Astrocyte (in vitro differentiated cells and primary cell): ENCODE data around the gene IKZF5. TPM values are rescaled to one million over a fixed set of nuclear protein-coding genes. Genes with fewer than 3 reads are reported as not detected.

Source experiments
- DNase-seq: peaks from one replicate; pipeline ENCODE4 v3.0.0-alpha.2; 2010; ENCODE audit warnings: low read depth
- FAIRE-seq: peaks from 2 replicates; lab custom pipeline; 2011; peaks lifted over from hg19 to GRCh38; lab: Jason Lieb, UNC
- H2AFZ ChIP-seq: 2 replicates; pipeline ENCODE4 v1.6.0; 2012; ENCODE audit warnings: low read depth, low read length, inconsistent platforms
- H3K27ac ChIP-seq: 2 replicates; pipeline ENCODE4 v1.5.1; 2011; ENCODE audit warnings: low read depth, low read length, inconsistent platforms
- H3K27me3 ChIP-seq: 2 replicates; pipeline ENCODE4 v1.6.0; 2011; ENCODE audit warnings: low read length, inconsistent platforms; ENCODE audit not compliant: insufficient read depth
- H3K36me3 ChIP-seq: 2 replicates; pipeline ENCODE4 v1.5.1; 2011; ENCODE audit warnings: low read length, inconsistent platforms; ENCODE audit not compliant: insufficient read depth
- H3K4me1 ChIP-seq: 2 replicates; pipeline ENCODE4 v1.5.1; 2011; ENCODE audit warnings: low read length, inconsistent platforms; ENCODE audit not compliant: insufficient read depth
- H3K4me2 ChIP-seq: 2 replicates; pipeline ENCODE4 v1.6.0; 2012; ENCODE audit warnings: low read length, inconsistent platforms
- H3K4me3 ChIP-seq: 2 replicates; pipeline ENCODE4 v1.5.1; 2011; ENCODE audit warnings: low read depth, mild to moderate bottlenecking, low read length, inconsistent platforms; ENCODE audit not compliant: insufficient read depth
- H3K79me2 ChIP-seq: 2 replicates; pipeline ENCODE4 v1.6.0; 2012; ENCODE audit warnings: mild to moderate bottlenecking, low read length, inconsistent platforms; ENCODE audit not compliant: insufficient read depth
- H3K9ac ChIP-seq: 2 replicates; pipeline ENCODE4 v1.6.0; 2012; ENCODE audit warnings: mild to moderate bottlenecking, low read length, inconsistent platforms
- H3K9me3 ChIP-seq: 2 replicates; pipeline ENCODE4 v1.5.1; 2012; ENCODE audit warnings: low read depth, mild to moderate bottlenecking, low read length, inconsistent platforms; ENCODE audit not compliant: insufficient read depth
- H4K20me1 ChIP-seq: 2 replicates; pipeline ENCODE4 v1.6.0; 2012; ENCODE audit warnings: low read length, inconsistent platforms; ENCODE audit not compliant: insufficient read depth
- H3K27ac Mint-ChIP-seq: one replicate; pipeline ENCODE4 v1.8.0; 2021; ENCODE audit warnings: mild to moderate bottlenecking, mixed read lengths; ENCODE audit not compliant: unreplicated experiment
- H3K27me3 Mint-ChIP-seq: one replicate; pipeline ENCODE4 v1.8.0; 2021; ENCODE audit warnings: low read depth, mixed read lengths; ENCODE audit not compliant: unreplicated experiment
- H3K36me3 Mint-ChIP-seq: one replicate; pipeline ENCODE4 v1.8.0; 2021; ENCODE audit warnings: low read depth, mixed read lengths; ENCODE audit not compliant: unreplicated experiment
- H3K4me1 Mint-ChIP-seq: one replicate; pipeline ENCODE4 v1.8.0; 2021; ENCODE audit warnings: low read depth, mixed read lengths; ENCODE audit not compliant: unreplicated experiment
- H3K4me3 Mint-ChIP-seq: one replicate; pipeline ENCODE4 v1.8.0; 2021; ENCODE audit warnings: mild to moderate bottlenecking, moderate library complexity, mixed read lengths; ENCODE audit not compliant: unreplicated experiment
- H3K9me3 Mint-ChIP-seq: one replicate; pipeline ENCODE4 v1.8.0; 2021; ENCODE audit warnings: mild to moderate bottlenecking, mixed read lengths; ENCODE audit not compliant: unreplicated experiment
- CTCF ChIP-seq: IDR thresholded peaks from 2 replicates; pipeline ENCODE4 v1.5.1; 2011; ENCODE audit warnings: low read depth, mild to moderate bottlenecking, inconsistent platforms, low read length, moderate library complexity; ENCODE audit not compliant: insufficient read depth
- EZH2 ChIP-seq: IDR thresholded peaks from 2 replicates; pipeline ENCODE4 v1.6.1; 2012; ENCODE audit warnings: mild to moderate bottlenecking, low read length, inconsistent platforms; ENCODE audit not compliant: insufficient read depth
- total RNA-seq: library from RNA; stranded (reverse); gene quantifications from 2 replicates; pipeline ENCODE4 v1.2.1, GENCODE V29; 2021

Gene IKZF5
- total RNA-seq, 1 donor from 2014 or later: 10.8 TPM

- Histone ChIP-seq H3K4me1 (no peaks in the 10 kb centered on the region), H3K79me2 (peaks cover 10% of the 10 kb centered on the region), H3K4me3 (no peak overlapping the region), H2AFZ (no peak overlapping the region), H3K9ac (no peak overlapping the region), H3K4me2 (no peak overlapping the region), H3K36me3 (peaks cover 6% of the 10 kb centered on the region), H3K27ac (no peak overlapping the region), H3K9me3 (no peaks in the 10 kb centered on the region), H4K20me1 (peaks cover 19% of the 10 kb centered on the region), H3K27me3 (no peaks in the 10 kb centered on the region)
- FAIRE-seq (no peak), DNase-seq (no peak)
- Mint-ChIP-seq H3K4me1 (peaks cover 5% of the 10 kb centered on the region), H3K36me3 (peaks cover 8% of the 10 kb centered on the region), H3K4me3 (no peak overlapping the region), H3K9me3 (no peaks in the 10 kb centered on the region), H3K27me3 (no peaks in the 10 kb centered on the region), H3K27ac (no peak overlapping the region)
- TF ChIP-seq EZH2 (no peak), CTCF (no peak)
These were observed 14.7 kb downstream of the IKZF5 start for GRCh38 chr10:122993797-122994336.

- Histone ChIP-seq H3K27ac (no peak overlapping the region), H2AFZ (no peak overlapping the region), H3K4me1 (no peaks in the 10 kb centered on the region), H3K9ac (no peak overlapping the region), H3K27me3 (no peaks in the 10 kb centered on the region), H3K36me3 (peaks cover 6% of the 10 kb centered on the region), H3K79me2 (peaks cover 3% of the 10 kb centered on the region), H3K4me3 (no peak overlapping the region), H4K20me1 (peaks cover 6% of the 10 kb centered on the region), H3K9me3 (no peaks in the 10 kb centered on the region), H3K4me2 (no peak overlapping the region)
- Mint-ChIP-seq H3K36me3 (peaks cover 8% of the 10 kb centered on the region), H3K4me3 (no peak overlapping the region), H3K27ac (no peak overlapping the region), H3K9me3 (no peaks in the 10 kb centered on the region), H3K4me1 (peaks cover 5% of the 10 kb centered on the region), H3K27me3 (no peaks in the 10 kb centered on the region)
- no peak for FAIRE-seq
- DNase-seq: no peak
- TF ChIP-seq CTCF (no peak), EZH2 (no peak)
These were observed 16.5 kb downstream of the IKZF5 start for GRCh38 chr10:122992031-122992585.

GRCh38 chr10:122990278-122990677 is 18.3 kb downstream of the IKZF5 start:
- no peaks in the 10 kb centered on the region for H3K4me1 ChIP-seq
- H3K9me3 ChIP-seq: no peaks in the 10 kb centered on the region
- no peaks in the 10 kb centered on the region for H3K9me3 Mint-ChIP-seq
- H3K27ac ChIP-seq: no peak overlapping the region
- H3K4me3 ChIP-seq: no peak overlapping the region
- DNase-seq (no peak), FAIRE-seq (no peak)
- H3K36me3 ChIP-seq: peaks cover 6% of the 10 kb centered on the region
- peaks cover 6% of the 10 kb centered on the region for H3K36me3 Mint-ChIP-seq
- TF ChIP-seq EZH2 (no peak), CTCF (no peak)
- H3K9ac ChIP-seq: no peak overlapping the region
- H3K27me3 Mint-ChIP-seq: no peaks in the 10 kb centered on the region
- H3K79me2 ChIP-seq: no peaks in the 10 kb centered on the region
- H2AFZ ChIP-seq: no peak overlapping the region
- no peaks in the 10 kb centered on the region for H3K27me3 ChIP-seq
- no peak overlapping the region for H3K4me2 ChIP-seq
- no peaks in the 10 kb centered on the region for H4K20me1 ChIP-seq
- H3K4me3 Mint-ChIP-seq: no peak overlapping the region
- no peak overlapping the region for H3K27ac Mint-ChIP-seq
- H3K4me1 Mint-ChIP-seq: peaks cover 5% of the 10 kb centered on the region
